ENCODE measurements around the gene FIGLA. TPM values are rescaled to one million over a fixed set of nuclear protein-coding genes. Genes with fewer than 3 reads are reported as not detected.

The FIGLA gene
- total RNA-seq, 4 donors from 2014 or later: not detected

GRCh38 chr2:70832386-70832785, 41.9 kb upstream of the FIGLA start:
- no peak for ATAC-seq (ENCODE audit: low FRiP score)
- no peak for TF ChIP-seq CTCF (IDR thresholded peaks at IDR 0.05)

GRCh38 chr2:70831861-70832260, 41.4 kb upstream of the FIGLA start:
- TF ChIP-seq CTCF (IDR thresholded peaks at IDR 0.05): no peak
- DNase-seq (ENCODE audit: low spot score): no peak
- ATAC-seq (ENCODE audit: low FRiP score): no peak

More at GRCh38 chr2:70832386-70832785, 41.9 kb upstream of the FIGLA start:
- DNase-seq (ENCODE audit: low spot score): no peak

GRCh38 chr2:70830366-70830765, 39.9 kb upstream of the FIGLA start:
- ATAC-seq (ENCODE audit: low FRiP score) (no peak), DNase-seq (ENCODE audit: low spot score) (no peak)
- no peak for TF ChIP-seq CTCF (IDR thresholded peaks at IDR 0.05)

GRCh38 chr2:70829916-70830315, 39.5 kb upstream of the FIGLA start:
- ATAC-seq (ENCODE audit: low FRiP score) (no peak), DNase-seq (ENCODE audit: low spot score) (no peak)
- TF ChIP-seq CTCF (IDR thresholded peaks at IDR 0.05): no peak

GRCh38 chr2:70828914-70829824, 38.7 kb upstream of the FIGLA start:
- no peak for ATAC-seq (ENCODE audit: low FRiP score)
- no peak for DNase-seq (ENCODE audit: low spot score)
- no peak for TF ChIP-seq CTCF (IDR thresholded peaks at IDR 0.05)

- ATAC-seq (ENCODE audit: low FRiP score) (no peak), DNase-seq (ENCODE audit: low spot score) (no peak)
- no peak for TF ChIP-seq CTCF (IDR thresholded peaks at IDR 0.05)
Measured at GRCh38 chr2:70828115-70828514, 37.7 kb upstream of the FIGLA start.

- no peak for TF ChIP-seq CTCF (IDR thresholded peaks at IDR 0.05)
- no peak for ATAC-seq (ENCODE audit: low FRiP score)
- DNase-seq (ENCODE audit: low spot score): no peak
Measured at GRCh38 chr2:70827388-70827787, 36.9 kb upstream of the FIGLA start.
